Measurements from ENCODE around the gene MCM9. TPM values are rescaled to one million over a fixed set of nuclear protein-coding genes. Genes with fewer than 3 reads are reported as not detected.

Gene MCM9
- total RNA-seq, 1 experiment from 2014 or later: 18.6 TPM

DNA sequence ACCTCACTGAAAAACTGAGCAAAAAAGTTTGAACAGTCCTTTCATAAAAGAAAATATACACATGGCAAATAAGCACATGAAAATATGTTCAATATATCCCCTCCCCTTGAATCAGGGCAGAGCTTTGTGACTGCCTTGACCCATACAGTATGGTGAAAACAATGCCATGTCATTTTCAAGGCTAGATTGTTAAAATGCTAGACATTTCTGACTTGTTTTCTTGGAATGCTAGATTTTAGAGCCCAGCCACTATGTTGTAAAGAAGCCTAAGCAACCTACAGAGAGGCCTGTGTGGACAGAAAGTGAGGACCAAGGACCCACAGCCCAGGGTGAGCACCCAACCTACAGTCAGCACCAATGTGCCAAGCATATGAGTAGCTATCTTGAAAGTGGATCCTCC lies 58.1 kb downstream of the MCM9 start:
- Histone ChIP-seq H3K18ac (ENCODE audit: insufficient read length, low read depth, low read length) (no peak overlapping the region), H3T11ph (ENCODE audit: low read length) (no peak overlapping the region), H3K79me2 (ENCODE audit: insufficient read depth, low read length) (no peaks in the 10 kb centered on the region), H2BK120ac (ENCODE audit: low read depth, low read length, poor library complexity, severe bottlenecking) (no peak overlapping the region), H4K8ac (replicated peaks; ENCODE audit: insufficient read length, low read depth, low read length) (no peak overlapping the region), H3K14ac (ENCODE audit: insufficient read depth, low read length) (no peak overlapping the region), H3K23ac (ENCODE audit: insufficient read length, low read depth, low read length) (no peak overlapping the region), H3K27me3 (ENCODE audit: insufficient read depth, low read length) (no peaks in the 10 kb centered on the region), H3K9me3 (ENCODE audit: control insufficient read depth, low read depth, low read length) (no peaks in the 10 kb centered on the region), H4K91ac (ENCODE audit: insufficient read length, low read depth, low read length) (no peak overlapping the region), H2BK5ac (ENCODE audit: insufficient read length, low read length) (no peak overlapping the region), H2BK12ac (ENCODE audit: insufficient read length, low read depth, low read length) (no peak overlapping the region), H3K79me1 (ENCODE audit: insufficient read depth, low read depth, low read length, poor library complexity, severe bottlenecking) (no peaks in the 10 kb centered on the region), H3K56ac (ENCODE audit: insufficient read length, low read depth, low read length) (no peak overlapping the region), H3K23me2 (ENCODE audit: insufficient read length, low read depth, low read length, poor library complexity, severe bottlenecking) (no peaks in the 10 kb centered on the region), H2BK15ac (ENCODE audit: low read depth, low read length) (no peak overlapping the region), H3K4me1 (ENCODE audit: insufficient read depth, low read length) (0 out of 2 replicates have a peak, but pooled peaks cover 2% of the 10 kb centered on the region), H2AFZ (ENCODE audit: low read length) (no peak overlapping the region), H2BK20ac (ENCODE audit: low read depth, low read length, poor library complexity, severe bottlenecking) (no peak overlapping the region), H3K4me2 (ENCODE audit: insufficient read depth, insufficient read length, low read length) (no peak overlapping the region), H3K27ac (ENCODE audit: insufficient read length, low read depth, low read length) (no peak overlapping the region), H3K4ac (ENCODE audit: low read depth, low read length) (no peak overlapping the region), H4K20me1 (ENCODE audit: control insufficient read depth, insufficient read depth, insufficient read length) (no peaks in the 10 kb centered on the region), H4K5ac (ENCODE audit: insufficient read length, low read depth, low read length) (no peak overlapping the region), H2AK5ac (ENCODE audit: insufficient read length, low read length) (no peak overlapping the region), H3K9ac (ENCODE audit: extremely low read depth, insufficient read length, low read length) (no peak overlapping the region)
- TF ChIP-seq, protein P1, sequence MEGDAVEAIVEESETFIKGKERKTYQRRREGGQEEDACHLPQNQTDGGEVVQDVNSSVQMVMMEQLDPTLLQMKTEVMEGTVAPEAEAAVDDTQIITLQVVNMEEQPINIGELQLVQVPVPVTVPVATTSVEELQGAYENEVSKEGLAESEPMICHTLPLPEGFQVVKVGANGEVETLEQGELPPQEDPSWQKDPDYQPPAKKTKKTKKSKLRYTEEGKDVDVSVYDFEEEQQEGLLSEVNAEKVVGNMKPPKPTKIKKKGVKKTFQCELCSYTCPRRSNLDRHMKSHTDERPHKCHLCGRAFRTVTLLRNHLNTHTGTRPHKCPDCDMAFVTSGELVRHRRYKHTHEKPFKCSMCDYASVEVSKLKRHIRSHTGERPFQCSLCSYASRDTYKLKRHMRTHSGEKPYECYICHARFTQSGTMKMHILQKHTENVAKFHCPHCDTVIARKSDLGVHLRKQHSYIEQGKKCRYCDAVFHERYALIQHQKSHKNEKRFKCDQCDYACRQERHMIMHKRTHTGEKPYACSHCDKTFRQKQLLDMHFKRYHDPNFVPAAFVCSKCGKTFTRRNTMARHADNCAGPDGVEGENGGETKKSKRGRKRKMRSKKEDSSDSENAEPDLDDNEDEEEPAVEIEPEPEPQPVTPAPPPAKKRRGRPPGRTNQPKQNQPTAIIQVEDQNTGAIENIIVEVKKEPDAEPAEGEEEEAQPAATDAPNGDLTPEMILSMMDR (conservative IDR thresholded peaks at IDR 0.05): no peak
- Mint-ChIP-seq H3K4me1 (peaks cover 6 to 10% of the 10 kb centered on the region in 2 experiments), H3K36me3 (ENCODE audit: insufficient read depth in 1 of 3, low read depth in 3 of 3) (no peaks in the 10 kb centered on the region; a peak in 1 of 7 replicates), H3K27me3 (ENCODE audit: low read depth) (no peaks in the 10 kb centered on the region), H3K9me3 (no peaks in the 10 kb centered on the region), H3K27ac (no peak overlapping the region; a peak in 2 of 7 replicates), H3K4me3 (no peak overlapping the region)
- DNase-seq: no peak

Measured in H9 (cell line).